Measurements from ENCODE around the gene MAP7D2. TPM values are rescaled to one million over a fixed set of nuclear protein-coding genes. Genes with fewer than 3 reads are reported as not detected.
A peak's percentile ranks its signal among the peaks of the same experiment; 100 is the strongest.

Gene MAP7D2
- total and polyA plus RNA-seq, 9 of the 15 experiments (the other 6 are each of a cell fraction or from before 2014, with no cell fraction given) = 0.01 to 0.04 (median 0.03) TPM; not detected in 4

DNA sequence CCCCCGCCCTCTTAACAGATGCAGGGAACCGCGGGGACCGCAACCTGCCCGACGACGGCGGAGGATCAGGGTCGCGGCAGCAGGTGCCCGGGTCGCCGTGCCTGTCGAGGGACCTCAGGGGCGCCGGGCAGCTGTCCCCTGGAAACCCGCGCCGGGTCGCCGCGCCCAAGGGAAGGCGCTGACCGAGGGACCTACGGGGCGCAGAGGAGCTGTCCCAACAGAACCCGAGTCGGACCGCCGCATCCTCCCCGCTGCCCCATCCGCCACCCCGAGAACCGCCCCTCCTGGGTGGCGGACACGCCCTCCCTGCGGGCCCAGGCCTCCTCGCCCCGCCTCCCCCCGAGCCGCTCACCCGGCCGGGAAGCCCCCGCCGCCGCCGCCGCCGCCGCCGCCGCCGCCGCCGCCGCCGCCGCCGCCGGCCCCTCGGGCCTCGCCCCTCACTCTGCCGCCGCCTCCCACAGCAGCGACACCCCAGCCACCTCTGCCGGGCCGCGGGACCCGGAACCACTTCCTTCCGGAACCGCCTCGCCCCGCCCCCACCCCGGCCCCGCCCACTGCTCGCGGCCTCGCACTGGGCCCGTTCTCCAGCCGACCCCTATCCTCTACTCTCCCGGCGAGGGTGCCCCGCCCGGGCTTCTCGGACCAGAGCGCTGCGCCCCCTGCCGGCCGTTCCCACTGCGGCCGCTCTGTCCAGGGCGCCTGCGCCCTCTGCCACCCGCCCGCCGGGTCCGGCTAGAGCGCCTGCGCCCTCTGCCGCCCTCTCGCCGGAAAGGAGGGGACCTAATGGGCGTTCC, 126.0 kb downstream of the MAP7D2 start, which contains the start of gene BCLAF3 (continued):
- TF ChIP-seq, protein P1, sequence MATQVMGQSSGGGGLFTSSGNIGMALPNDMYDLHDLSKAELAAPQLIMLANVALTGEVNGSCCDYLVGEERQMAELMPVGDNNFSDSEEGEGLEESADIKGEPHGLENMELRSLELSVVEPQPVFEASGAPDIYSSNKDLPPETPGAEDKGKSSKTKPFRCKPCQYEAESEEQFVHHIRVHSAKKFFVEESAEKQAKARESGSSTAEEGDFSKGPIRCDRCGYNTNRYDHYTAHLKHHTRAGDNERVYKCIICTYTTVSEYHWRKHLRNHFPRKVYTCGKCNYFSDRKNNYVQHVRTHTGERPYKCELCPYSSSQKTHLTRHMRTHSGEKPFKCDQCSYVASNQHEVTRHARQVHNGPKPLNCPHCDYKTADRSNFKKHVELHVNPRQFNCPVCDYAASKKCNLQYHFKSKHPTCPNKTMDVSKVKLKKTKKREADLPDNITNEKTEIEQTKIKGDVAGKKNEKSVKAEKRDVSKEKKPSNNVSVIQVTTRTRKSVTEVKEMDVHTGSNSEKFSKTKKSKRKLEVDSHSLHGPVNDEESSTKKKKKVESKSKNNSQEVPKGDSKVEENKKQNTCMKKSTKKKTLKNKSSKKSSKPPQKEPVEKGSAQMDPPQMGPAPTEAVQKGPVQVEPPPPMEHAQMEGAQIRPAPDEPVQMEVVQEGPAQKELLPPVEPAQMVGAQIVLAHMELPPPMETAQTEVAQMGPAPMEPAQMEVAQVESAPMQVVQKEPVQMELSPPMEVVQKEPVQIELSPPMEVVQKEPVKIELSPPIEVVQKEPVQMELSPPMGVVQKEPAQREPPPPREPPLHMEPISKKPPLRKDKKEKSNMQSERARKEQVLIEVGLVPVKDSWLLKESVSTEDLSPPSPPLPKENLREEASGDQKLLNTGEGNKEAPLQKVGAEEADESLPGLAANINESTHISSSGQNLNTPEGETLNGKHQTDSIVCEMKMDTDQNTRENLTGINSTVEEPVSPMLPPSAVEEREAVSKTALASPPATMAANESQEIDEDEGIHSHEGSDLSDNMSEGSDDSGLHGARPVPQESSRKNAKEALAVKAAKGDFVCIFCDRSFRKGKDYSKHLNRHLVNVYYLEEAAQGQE (IDR thresholded peaks at IDR 0.05; ENCODE audit: borderline replicate concordance) = peak; percentile 54; the same call in 1 of the 2 replicates
- TF ChIP-seq, protein P1 (CRISPR knock-in tag; IDR thresholded peaks at IDR 0.05; ENCODE audit: low read depth) = no peak
- TF ChIP-seq, protein P2, sequence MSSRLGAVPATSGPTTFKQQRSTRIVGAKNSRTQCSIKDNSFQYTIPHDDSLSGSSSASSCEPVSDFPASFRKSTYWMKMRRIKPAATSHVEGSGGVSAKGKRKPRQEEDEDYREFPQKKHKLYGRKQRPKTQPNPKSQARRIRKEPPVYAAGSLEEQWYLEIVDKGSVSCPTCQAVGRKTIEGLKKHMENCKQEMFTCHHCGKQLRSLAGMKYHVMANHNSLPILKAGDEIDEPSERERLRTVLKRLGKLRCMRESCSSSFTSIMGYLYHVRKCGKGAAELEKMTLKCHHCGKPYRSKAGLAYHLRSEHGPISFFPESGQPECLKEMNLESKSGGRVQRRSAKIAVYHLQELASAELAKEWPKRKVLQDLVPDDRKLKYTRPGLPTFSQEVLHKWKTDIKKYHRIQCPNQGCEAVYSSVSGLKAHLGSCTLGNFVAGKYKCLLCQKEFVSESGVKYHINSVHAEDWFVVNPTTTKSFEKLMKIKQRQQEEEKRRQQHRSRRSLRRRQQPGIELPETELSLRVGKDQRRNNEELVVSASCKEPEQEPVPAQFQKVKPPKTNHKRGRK (tag; IDR thresholded peaks at IDR 0.05) = no peak
- TF ChIP-seq ZBTB1 (CRISPR knock-in tag; IDR thresholded peaks at IDR 0.05; ENCODE audit: borderline replicate concordance, low read depth) = peak; percentile 45; the same call in 1 of the 2 replicates
- peak in 1 of 3 experiments; percentile 42 for TF ChIP-seq YY1 (IDR thresholded peaks at IDR 0.05; ENCODE audit: borderline replicate concordance in 1 of 3, control insufficient read depth in 1 of 3, extremely low read depth in 1 of 3, insufficient read depth in 3 of 3, insufficient read length in 1 of 3, insufficient replicate concordance in 2 of 3, low read depth in 1 of 3, low read length in 2 of 3)
- TF ChIP-seq MTA2 (IDR thresholded peaks at IDR 0.05; ENCODE audit: low read depth) = no peak
- TF ChIP-seq MTA3 (IDR thresholded peaks at IDR 0.05; ENCODE audit: borderline replicate concordance) = peak; percentile 15; the same call in 1 of the 2 replicates
- TF ChIP-seq, protein P3, sequence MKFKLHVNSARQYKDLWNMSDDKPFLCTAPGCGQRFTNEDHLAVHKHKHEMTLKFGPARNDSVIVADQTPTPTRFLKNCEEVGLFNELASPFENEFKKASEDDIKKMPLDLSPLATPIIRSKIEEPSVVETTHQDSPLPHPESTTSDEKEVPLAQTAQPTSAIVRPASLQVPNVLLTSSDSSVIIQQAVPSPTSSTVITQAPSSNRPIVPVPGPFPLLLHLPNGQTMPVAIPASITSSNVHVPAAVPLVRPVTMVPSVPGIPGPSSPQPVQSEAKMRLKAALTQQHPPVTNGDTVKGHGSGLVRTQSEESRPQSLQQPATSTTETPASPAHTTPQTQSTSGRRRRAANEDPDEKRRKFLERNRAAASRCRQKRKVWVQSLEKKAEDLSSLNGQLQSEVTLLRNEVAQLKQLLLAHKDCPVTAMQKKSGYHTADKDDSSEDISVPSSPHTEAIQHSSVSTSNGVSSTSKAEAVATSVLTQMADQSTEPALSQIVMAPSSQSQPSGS (CRISPR knock-in tag; IDR thresholded peaks at IDR 0.05) = no peak
- TF ChIP-seq MECOM (CRISPR knock-in tag; IDR thresholded peaks at IDR 0.05) = no peak
- peak; percentile 91 to 99 for TF ChIP-seq MAZ (CRISPR knock-in tag; conservative IDR thresholded peaks at IDR 0.05 in 1 of 2, IDR thresholded peaks at IDR 0.05 in 1 of 2)
- TF ChIP-seq TFAM (CRISPR knock-in tag; conservative IDR thresholded peaks at IDR 0.05) = no peak
- no peak for TF ChIP-seq MED1 (CRISPR knock-in tag; IDR thresholded peaks at IDR 0.05; ENCODE audit: borderline replicate concordance)
- no peak for TF ChIP-seq NR2C2 (CRISPR knock-in tag; IDR thresholded peaks at IDR 0.05)
- TF ChIP-seq NR2C2 (tag; IDR thresholded peaks at IDR 0.05) = peak; percentile 98
